HG02870 (cell line): ENCODE results near the gene ANP32B.

Experiments
- ATAC-seq: cut with Tn5 transposase; IDR thresholded peaks from one replicate; pipeline ENCODE4 v1.9.1; 2021; ENCODE audit warnings: mild to moderate bottlenecking, moderate library complexity; ENCODE audit not compliant: unreplicated experiment

ANP32B gene

DNA sequence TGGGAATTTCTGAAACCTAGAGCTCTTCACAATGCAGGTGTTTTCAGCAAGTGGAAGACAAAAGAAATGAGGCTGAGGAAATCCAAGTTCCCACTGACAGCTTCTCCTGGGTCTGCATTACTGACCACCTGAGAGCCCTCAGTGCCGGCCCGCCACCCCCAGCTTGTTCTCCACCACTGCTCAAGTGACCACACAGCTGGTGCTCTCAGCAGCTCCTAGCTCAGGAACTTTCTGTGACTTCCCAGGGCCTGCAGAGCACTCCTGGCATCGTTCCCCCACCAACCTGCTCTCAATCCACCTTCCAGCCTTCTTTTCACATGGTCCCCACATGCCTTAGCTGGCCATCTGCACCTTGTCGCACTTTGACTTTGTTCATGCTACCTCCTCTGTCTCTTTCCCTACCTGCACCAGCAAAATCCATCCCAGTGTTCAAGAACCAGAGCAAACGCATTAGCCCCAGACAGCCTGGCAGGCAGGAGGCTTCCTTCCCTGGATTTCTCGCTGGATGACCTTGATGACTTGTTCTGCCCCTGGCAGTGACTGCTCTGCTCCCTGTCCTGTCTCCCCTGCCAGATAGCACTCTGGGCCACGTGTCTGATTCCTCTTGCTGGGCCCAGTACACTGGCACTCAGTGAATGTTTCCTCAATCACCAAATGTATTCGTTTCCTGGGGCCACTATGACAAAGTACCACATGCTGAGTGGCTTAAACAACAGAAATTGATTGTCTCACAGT is 38.3 kb downstream of the ANP32B start:
- no peak for ATAC-seq

DNA sequence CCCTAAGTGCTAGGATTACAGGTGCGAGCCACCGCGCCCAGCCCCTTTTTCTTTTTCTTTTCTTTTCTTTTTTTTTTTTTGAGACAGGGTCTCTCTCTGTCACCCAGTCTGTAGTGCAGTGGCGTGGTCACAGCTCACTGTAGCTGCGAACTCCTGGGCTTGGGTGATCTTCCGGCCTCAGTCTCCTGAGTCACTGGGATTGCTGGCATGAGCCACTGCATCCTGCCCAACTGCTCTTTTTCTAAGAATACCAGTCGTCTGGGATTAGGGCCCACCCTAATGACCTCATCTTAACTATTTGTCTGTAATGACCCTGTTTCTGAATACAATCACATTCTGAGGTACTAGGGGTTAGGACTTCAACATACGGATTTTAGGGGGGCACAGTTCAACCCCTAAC is 39.3 kb downstream of the ANP32B start:
- no peak for ATAC-seq

DNA sequence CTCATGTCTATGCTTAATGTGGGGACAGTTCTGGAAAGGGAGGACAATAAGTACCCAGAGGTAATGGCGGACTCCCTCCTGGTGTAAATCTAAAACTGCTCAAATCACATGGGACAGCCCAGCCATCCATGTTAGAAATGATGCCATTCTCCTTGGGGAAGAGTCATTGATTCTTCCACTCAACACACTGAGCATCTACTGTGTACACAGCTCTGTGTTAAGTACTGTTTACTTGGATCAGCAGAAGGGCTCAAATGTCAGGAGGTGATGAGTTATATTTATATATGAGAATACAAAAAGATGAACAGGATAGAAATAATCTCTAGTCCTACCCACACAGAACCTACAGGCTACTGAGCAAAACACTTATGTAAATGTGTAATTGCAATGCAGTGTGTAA is 41.6 kb downstream of the ANP32B start:
- no peak for ATAC-seq

DNA sequence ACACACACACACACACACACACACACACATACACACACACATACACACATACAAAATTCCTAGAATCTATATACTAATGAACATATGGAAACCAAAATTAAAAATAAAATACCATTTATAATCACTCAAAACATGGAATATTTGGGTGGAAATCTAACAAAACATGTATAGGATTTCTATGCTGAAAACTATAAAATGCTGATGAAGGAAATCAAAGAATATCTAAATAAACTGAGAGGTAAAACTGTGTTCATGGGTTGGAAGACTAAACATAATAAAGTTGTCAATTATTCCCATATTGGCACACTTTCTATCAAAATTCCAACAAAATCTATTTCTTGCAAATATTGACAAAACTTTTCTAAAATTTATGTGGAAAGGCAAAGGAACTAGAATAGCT is 48.0 kb downstream of the ANP32B start:
- no peak for ATAC-seq

DNA sequence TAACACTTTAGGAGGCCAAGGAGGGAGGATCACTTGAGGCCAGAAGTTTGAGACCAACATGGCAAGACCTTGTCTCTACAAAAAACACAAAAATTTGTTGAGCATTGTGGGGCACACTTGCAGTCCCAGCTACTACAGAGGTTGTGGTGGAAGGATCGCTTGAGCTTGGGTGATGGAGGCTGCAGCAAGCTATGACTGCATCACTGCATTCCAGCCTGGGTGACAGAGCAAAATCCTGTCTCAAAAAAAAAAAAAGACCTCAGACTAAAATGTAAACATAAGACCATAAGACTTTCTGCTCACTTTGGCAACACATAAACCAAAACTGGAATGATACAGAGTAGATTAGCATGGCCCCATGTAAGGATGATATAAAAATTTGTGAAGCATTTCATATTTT is 48.8 kb downstream of the ANP32B start:
- no peak for ATAC-seq

DNA sequence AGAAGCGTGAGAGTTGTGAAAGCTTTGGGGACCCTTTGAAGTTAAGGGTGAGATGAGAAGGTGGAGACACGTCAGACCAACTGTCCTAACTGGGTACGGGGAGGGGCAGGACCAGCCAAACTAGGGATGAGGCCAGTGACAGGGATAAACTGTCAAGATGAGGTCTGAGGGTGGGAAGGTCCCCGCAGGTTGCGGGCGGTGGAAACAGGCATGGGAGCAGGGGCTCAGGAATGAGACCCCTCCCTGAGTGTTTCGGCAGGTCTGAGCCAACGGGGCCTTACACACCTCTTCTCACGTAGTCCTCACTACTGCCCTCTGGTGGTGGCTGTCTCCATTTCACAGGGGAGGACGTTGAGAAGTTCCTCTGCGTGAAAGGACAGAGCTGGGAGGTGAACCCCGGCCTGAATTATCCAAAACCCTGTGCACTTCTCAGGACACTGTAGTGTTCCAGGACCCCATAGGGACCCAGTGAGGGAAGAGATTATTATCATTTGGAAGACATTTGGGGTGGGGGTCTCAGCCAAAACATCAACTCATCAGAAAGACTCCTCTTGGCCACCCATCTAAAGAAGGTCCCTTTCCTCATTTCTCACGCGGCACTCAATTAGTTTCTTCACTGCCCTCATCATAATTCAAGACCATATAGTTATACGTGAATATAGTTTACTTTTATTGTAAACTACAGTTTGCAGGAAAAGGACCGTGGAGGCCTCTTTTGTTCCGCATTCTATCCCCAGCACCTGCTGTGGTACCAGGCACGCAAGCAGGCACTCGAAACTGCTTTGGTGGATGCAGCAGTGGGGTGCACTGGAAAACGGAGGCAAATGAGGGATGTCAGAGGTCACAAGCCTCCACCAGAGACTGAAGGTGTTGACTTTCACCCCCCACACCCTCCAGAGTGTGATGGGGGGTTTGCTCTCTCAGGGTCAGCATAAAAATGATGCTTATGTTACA is 51.7 kb downstream of the ANP32B start:
- peak; percentile 39 for ATAC-seq

DNA sequence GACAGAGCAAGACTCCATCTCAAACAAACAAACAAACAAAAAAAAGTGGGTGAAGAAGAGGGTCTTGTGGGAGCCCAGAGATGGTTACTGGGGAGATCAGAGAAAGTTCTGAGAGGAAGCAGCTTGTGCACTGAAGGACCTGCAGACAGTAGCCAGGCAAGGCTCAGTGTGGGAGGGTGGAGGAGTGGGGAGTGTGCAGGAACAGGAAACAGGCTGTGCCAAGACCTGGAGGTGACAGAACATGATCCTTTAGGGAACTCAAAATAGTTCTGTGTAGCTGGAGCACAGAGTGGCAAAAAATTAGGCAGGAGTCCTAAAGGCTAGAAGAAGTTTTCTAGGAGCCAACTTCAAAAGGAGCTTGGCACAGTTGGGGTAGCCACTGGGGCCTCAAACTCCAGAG is 54.2 kb downstream of the ANP32B start:
- no peak for ATAC-seq

DNA sequence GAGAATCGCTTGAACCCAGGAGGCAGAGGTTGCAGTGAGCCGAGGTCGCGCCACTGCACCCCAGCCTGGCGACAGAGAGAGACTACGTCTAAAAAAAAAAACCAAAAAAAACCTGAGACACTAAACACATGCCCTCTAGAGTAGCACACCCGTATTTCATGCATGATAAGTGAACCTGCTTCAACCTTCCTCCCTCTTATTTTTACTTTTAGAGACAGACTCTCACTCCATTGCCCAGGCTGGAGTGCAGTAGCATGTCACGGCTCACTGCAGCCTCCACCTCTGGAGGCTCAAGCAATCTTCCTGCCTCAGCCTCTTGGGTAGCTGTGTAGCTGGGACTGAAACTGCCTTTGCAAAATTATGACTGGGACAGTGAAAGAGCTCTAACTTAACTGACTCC is 55.8 kb downstream of the ANP32B start:
- peak; percentile 31 for ATAC-seq

DNA sequence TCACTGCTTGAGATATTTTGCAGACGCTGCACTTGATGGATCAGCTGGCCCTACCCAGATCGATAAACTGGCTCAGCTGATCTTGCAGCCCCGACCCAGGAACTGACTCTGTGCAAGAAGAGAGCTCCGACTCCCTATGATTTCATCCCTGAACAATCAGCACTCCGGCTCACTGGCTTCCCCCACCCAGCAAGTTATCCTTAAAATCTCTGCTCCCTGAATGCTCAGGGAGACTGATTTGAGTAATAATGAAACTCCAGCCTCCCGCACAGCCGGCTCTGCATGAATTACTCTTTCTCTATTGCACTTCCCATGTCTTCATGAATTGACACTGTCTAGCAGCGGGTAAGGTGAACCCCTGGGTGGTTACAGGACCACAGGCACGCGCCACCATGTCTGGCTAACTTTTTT is 56.5 kb downstream of the ANP32B start:
- ATAC-seq: no peak

DNA sequence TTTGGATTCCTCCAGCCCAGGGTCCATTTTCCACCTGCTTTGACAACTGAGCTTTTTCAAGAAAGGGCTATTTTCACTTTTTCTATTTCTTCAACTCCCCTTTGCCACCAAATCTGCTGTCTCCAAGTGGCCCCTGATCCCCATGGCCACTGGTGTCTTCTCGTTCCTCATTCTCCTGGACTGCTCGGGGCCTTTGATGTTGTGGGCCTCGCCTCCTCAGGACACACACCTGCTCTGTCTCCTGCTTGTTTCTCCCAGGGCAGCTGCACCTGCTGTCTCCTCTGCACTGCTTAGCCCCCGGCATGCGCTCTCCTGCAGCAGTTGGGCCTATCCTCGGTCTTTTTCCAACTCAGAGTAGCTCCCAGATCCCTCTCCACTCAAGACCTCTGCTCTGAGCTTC is 57.1 kb downstream of the ANP32B start:
- no peak for ATAC-seq

DNA sequence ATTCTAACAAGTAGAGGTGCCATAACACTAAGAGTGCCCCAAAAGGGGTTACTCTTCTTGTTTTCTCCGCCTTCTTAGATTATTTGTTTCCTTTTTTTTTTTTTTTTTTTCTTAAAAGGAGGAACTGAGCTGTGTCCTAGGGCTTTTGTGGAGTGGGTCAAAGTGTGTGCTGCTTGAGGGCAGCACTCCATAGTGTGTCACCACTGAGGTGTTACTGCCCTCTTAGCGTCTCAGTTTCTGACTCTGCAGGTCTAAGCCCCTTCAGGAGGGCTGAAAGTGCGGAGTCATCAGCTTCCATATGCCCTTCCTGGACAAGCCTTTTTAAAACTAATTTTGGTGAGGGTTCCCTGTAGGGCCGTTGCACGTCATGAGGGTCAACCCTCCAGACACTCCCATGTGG is 60.8 kb downstream of the ANP32B start:
- ATAC-seq: no peak

DNA sequence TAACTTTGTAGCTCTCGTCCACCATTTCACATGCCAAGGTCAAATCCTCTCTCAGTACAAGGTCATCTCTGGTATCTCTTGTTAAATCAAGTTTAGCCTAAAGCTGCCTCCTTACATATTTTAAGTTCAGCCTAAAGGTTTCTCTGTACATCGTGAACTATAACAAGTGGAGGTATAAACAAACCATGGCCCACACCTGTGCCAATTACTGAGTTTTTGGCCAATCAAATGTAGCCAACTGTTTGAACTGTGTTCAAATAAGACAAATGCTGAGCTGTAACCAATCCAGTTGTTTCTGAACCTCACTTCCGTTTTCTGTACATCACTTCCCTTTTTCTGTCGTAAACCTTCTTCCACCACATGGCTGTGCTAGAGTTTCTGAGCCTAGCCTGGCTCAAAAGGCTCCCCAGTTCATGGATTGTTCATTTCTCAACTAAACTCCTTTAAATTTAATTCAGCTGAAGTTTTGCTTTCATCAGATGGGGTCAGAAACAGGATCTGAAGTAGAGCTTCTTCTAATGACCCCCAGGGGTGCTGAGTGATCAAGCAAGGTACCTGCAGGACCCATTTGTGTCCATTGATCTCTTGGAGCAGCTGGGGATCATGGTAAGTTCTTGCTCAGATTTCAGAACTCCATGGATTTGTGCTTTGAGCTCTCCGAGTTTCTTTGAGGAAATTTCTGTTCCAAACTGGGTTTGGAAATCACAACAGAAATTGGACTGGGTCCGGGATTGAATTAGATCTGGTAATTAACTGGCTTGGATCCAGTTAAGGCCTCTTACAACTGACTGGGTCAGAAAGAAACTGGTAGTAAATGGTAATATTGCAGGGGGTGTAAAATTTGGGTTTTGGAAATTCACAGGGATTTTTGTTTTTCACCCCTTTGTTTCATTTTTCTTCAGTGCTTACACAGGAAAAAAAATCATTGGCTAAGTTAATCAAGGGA is 62.4 kb downstream of the ANP32B start:
- ATAC-seq: peak; percentile 90

DNA sequence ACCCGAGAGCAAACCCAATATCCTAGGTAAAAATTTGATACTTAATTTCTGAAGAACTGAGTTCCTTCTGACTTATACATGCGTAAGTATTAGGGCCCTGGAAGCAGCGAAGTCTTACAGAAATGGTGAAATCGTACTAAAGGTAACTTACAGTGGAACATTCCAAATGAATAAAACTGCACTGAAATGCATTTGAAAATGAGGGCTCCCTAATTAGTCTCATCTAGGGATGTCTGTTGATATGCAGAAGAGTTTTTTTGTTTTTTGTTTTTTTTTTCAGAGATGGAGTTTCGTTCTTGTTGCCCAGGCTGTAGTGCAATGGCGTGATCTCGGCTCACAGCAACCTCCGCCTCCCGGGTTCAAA is 63.0 kb downstream of the ANP32B start:
- ATAC-seq: no peak

DNA sequence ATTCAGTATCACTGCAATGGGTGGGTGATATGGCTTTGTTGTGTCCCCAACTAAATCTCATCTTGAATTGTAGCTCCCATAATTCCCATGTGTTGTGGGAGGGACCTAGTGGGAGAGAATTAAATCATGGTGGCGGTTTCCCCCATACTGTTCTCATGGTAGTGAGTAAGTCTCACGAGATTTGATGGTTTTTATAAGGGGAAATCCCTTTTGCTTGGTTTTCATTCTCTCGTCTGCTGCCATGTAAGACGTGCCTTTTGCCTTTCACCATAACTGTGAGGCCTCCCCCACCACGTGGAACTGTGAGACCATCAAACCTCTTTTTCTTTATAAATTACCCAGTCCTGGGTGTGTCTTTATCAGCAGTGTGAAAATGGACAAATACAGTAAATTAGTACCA is 63.9 kb downstream of the ANP32B start:
- no peak for ATAC-seq

DNA sequence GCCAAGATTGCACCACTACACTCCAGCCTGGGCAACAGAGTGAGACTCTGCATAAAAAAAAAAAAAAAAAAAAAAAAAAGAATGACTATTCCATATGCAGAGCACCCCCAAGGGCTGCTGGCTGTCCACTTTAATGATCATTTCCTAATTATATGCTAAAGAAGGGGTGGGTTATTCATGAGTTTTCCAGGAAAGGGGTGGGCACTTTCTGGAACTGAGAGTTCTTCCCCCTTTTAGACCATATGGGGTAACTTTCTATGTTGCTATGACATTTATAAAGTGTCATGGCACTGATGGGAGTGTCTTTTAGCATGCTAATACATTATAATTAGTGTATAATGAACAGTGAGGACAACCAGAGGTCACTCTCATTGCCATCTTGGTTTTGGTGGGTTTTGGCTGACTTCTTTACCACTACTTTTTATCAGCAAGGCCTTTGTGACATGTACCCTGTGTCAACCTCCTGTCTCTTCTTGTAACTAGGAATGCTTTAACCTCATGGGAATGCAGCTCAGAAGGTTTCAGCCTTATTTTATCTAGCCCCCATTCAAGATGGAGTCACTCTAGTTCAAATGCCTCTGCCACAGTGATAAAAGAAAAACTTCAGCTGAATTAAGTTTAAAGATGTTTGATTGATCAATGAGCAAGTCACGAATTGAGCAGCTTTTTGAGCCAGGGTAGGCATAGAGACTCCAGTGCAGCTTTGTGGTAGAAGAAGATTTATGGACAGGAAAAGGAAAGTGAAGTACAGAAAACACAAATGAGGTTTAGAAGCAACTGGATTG is 66.3 kb downstream of the ANP32B start:
- ATAC-seq: no peak

DNA sequence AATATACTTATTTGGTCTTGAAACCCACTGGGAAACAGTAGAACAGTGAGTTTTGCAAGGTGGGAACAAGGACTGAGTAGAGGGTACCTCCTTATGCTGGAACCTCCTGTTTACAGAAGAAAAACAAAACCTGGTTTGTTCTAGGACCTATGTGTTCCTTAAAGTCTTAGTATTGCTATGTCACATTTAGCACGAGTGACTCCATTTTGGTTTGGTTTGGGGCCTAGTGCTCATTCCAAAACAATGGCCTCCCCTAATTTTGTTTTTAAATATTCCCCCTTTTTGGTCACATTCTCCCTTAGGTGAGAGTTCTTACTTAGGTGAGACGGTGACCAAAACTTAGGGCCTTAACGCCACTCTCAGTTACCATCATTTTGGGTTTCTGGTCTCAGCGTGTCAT is 67.2 kb downstream of the ANP32B start:
- ATAC-seq: no peak

DNA sequence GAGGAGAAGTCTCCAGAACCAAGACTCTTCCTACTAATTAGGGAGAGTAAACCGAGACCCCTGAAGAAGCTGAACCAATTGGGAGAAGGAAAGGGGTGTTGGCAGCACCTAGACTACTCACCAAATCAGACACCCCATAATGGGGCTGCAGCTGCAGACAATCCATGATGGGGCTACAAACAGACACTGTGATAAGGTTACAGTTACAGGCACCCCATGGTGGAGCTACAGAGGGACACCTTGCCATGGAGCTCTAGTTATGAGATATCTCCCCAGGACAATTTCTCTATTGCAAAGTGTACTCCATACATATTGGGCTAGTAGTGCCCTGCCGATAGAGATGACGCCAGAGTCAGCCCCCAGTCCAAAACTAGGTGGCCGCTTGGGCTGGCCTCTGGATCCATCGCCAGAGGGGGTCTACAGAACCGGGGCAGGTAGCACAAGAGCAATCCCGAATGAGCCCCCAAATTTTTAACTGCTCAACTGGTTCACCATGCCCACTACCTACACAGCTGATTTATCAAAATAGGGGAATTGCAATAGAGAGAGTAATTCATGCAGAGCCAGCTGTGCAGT is 71.3 kb downstream of the ANP32B start:
- ATAC-seq: no peak

DNA sequence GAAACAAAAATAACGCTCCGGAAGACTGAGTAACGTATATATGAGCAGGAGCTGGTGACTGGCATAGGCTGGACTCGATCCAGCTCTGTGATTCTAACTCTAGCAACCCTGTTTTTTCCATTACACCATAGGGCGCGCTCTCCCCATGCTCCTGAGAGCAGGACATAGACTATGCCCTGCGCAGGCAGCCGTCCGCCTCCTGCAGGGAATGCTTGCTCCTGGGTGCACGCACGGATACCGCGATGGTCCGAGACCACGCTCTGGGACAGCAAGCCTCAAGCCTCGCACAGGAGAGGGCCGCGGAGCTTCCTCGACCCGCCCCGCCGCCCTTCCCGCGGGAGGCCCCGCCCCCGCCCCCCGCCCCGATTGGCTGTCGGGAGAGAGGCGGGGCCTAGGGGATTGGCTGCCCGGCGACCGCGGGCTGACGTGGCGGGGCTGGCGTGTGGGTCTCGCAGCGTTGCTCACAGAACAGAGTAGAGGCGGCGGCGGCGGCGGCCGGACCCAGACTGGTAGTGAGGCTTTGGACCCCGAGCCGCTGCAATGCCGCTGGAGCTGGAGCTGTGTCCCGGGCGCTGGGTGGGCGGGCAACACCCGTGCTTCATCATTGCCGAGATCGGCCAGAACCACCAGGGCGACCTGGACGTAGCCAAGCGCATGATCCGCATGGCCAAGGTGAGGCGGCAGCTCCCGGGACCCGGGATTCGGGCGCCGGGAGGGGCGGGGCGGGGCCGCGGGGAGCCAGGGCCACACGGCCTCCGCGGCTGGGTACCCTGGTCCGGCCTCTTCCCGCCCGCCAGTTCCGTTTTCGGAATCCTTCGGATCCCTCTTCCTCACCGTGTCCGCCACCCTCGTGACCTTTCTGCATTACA is 73.4 kb downstream of the ANP32B start, which contains the start of gene NANS:
Gene NANS, plus strand, starts transcription at position 464 of the 869 bp plus-strand sequence. Its CDS starts 77 bp downstream, at position 541.
- peak; percentile 94 for ATAC-seq
